Vagina (tissue), 2 donors: ENCODE data around the gene KCNN3. TPM values are rescaled to one million over a fixed set of nuclear protein-coding genes. Genes with fewer than 3 reads are reported as not detected.

Experiments
- DNase-seq, 2 donors: peaks; one replicate each; pipeline ENCODE4 v3.0.0-alpha.2; 2017; ENCODE audit errors: extremely low spot score in 2 of 2
- H3K27ac ChIP-seq: fragments of 200-600 bp; sonication (generic); one replicate; pipeline ENCODE4 v1.5.1; 2019
- H3K27me3 ChIP-seq: fragments of 200-600 bp; sonication (generic); one replicate; pipeline ENCODE4 v1.5.1; 2019
- H3K36me3 ChIP-seq, 2 donors: fragments of 200-600 bp; sonication (generic); one replicate each; pipeline ENCODE4 v1.5.1; 2017 to 2019
- H3K4me1 ChIP-seq: fragments of 200-600 bp; sonication (generic); one replicate; pipeline ENCODE4 v1.5.1; 2019
- H3K4me3 ChIP-seq, 2 donors: fragments of 200-600 bp; sonication (generic); 1 replicate in 1 of 2; 2 replicates in 1 of 2; pipeline ENCODE4 v1.5.1; 2016 to 2019
- H3K9me3 ChIP-seq: fragments of 200-600 bp; sonication (generic); one replicate; pipeline ENCODE4 v1.5.1; 2019
- POLR2A ChIP-seq, 2 donors: fragments of 450-650 bp; IDR thresholded peaks; one replicate each; pipeline ENCODE4 v1.6.1; 2017; ENCODE audit warnings: antibody characterized with exemption in 2 of 2, mild to moderate bottlenecking in 2 of 2, moderate library complexity in 2 of 2
- POLR2AphosphoS5 ChIP-seq, 2 donors: sonication (generic); formaldehyde crosslinking; IDR thresholded peaks; one replicate each; pipeline ENCODE4 v1.9.0; 2017; ENCODE audit warnings: antibody characterized with exemption in 2 of 2, mild to moderate bottlenecking in 2 of 2, low read depth in 1 of 2; ENCODE audit not compliant: insufficient read depth in 1 of 2
- intact Hi-C: fragments of 100-400 bp; cut with DNase I; formaldehyde crosslinking; loops from one replicate; pipeline ENCODE4 v1.15.1; 2023
- total RNA-seq: library from RNA; depleted of rRNA; stranded (reverse); fragments of >200 nt; gene quantifications from one replicate; pipeline ENCODE4 v1.2.3, GENCODE V29; 2016
- TF ChIP-seq, protein P1 (sequence below), 3 experiments: fragments of 450-650 bp in 2 of 3; fragments of 200-600 bp in 1 of 3; sonication (generic) in 1 of 3; IDR thresholded peaks; one replicate each; pipeline ENCODE4 v1.5.1; 2017 to 2019; ENCODE audit warnings: antibody characterized with exemption in 3 of 3, mild to moderate bottlenecking in 2 of 3, moderate library complexity in 2 of 3

Gene KCNN3
- total RNA-seq, result 7.4 TPM

DNA sequence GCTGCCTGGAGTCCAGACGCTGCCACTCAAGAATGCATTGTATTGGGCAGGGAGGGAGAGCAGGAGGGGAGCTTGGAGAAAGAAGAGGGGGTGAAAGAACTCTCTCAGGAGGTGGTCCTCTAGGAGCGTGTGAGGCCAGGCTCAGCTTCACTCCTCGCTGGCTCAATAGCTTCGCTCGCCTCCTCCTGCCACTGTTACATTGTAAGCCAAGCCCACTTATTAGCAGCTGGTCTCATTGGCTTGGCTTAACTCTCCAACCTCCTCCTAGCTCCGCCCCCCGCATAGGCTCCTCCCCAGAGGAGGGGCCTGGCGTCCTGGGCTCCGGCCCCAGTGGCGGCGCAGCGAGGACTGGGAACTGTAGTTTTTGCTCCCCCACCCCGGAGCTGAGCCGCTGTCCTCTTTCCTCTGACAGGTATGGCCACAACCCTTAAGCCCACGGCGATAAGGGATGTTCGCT lies at the start of gene KCNN3:
KCNN3 (minus strand) TSS at position 167 of the 457 bp plus-strand sequence. CDS start 317 bp downstream, outside the sequence.
- no peaks in the 10 kb centered on the region for H3K36me3 ChIP-seq
- H3K27ac ChIP-seq, result peak within 1 kb of the TSS; percentile 50
- H3K27me3 ChIP-seq, result no peaks in the 10 kb centered on the region
- TF ChIP-seq POLR2AphosphoS5 (IDR thresholded peaks at IDR 0.05; ENCODE audit: insufficient read depth in 1 of 2, low read depth in 1 of 2) (peak; percentile 62 to 79), POLR2A (IDR thresholded peaks at IDR 0.05) (peak in 1 of 2 donors; percentile 27)
- TF ChIP-seq, protein P1, sequence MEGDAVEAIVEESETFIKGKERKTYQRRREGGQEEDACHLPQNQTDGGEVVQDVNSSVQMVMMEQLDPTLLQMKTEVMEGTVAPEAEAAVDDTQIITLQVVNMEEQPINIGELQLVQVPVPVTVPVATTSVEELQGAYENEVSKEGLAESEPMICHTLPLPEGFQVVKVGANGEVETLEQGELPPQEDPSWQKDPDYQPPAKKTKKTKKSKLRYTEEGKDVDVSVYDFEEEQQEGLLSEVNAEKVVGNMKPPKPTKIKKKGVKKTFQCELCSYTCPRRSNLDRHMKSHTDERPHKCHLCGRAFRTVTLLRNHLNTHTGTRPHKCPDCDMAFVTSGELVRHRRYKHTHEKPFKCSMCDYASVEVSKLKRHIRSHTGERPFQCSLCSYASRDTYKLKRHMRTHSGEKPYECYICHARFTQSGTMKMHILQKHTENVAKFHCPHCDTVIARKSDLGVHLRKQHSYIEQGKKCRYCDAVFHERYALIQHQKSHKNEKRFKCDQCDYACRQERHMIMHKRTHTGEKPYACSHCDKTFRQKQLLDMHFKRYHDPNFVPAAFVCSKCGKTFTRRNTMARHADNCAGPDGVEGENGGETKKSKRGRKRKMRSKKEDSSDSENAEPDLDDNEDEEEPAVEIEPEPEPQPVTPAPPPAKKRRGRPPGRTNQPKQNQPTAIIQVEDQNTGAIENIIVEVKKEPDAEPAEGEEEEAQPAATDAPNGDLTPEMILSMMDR (IDR thresholded peaks at IDR 0.05), result no peak
- peak within 1 kb of the TSS; percentile 41 for H3K4me3 ChIP-seq
- peak in 1 of 2 donors; percentile 94 for DNase-seq
- H3K9me3 ChIP-seq, result no peaks in the 10 kb centered on the region
- H3K4me1 ChIP-seq, result peaks cover 34% of the 10 kb centered on the region
- intact Hi-C loops, result loop anchor here (10.0 kb wide), 1 partner anchor 175 kb away; no protein-coding TSS in a partner anchor

DNA sequence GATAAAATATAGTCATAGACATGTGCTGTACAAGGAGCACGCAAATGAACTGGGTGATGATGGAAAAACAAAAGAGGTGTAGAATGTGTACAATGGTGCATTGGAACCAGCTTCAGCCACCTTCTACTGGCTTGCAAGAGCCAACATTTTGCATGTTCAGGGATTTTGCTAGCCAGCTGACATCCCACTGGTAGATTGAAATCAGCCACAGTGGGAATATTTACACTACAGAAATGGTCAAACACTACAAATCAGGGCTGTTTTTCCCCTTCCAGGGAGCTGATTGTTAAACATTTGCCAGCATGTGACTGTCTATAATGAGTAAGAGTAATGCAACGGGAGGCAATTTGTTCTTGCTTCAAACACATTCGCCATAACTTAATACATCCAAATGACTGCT lies 43.2 kb upstream of the KCNN3 start:
- intact Hi-C loops, result no loop called here
- TF ChIP-seq, protein P1 (IDR thresholded peaks at IDR 0.05), result no peak
- TF ChIP-seq POLR2AphosphoS5 (IDR thresholded peaks at IDR 0.05; ENCODE audit: insufficient read depth in 1 of 2, low read depth in 1 of 2) (no peak), POLR2A (IDR thresholded peaks at IDR 0.05) (no peak)

DNA sequence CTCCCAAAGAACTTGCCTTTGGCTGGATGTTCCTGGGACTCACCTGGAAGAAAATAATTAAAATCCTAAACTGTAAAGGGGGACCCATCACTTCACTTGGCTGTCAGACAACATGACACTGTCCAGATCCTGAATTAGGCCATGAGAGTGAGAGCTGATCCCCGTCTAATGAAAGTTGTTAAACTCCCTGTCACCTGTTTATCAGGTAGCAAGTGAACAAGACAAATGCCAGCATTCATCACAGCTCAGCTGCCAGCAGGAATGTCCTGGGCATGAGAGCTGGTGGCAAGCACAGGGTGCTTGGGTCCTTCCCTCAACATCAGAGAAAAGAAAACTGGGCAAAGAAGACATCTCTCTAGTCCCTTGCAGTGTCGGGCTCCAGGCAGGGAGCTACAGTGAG lies 42.7 kb upstream of the KCNN3 start:
- Histone ChIP-seq H3K27ac (no peak overlapping the region), H3K4me3 (no peak overlapping the region), H3K27me3 (no peaks in the 10 kb centered on the region), H3K36me3 (no peaks in the 10 kb centered on the region), H3K4me1 (peaks cover 14% of the 10 kb centered on the region), H3K9me3 (no peaks in the 10 kb centered on the region)
- intact Hi-C loops, result no loop called here
- DNase-seq, result no peak
- TF ChIP-seq POLR2A (IDR thresholded peaks at IDR 0.05), result no peak
- TF ChIP-seq, protein P1 (IDR thresholded peaks at IDR 0.05), result no peak
- TF ChIP-seq POLR2AphosphoS5 (IDR thresholded peaks at IDR 0.05; ENCODE audit: insufficient read depth in 1 of 2, low read depth in 1 of 2), result no peak

More for the DNA sequence above, 43.2 kb upstream of the KCNN3 start:
- H3K4me1 ChIP-seq, result peaks cover 14% of the 10 kb centered on the region
- no peaks in the 10 kb centered on the region for H3K36me3 ChIP-seq
- no peak overlapping the region for H3K27ac ChIP-seq
- no peak overlapping the region for H3K4me3 ChIP-seq
- H3K27me3 ChIP-seq, result no peaks in the 10 kb centered on the region
- no peak for DNase-seq
- H3K9me3 ChIP-seq, result no peaks in the 10 kb centered on the region

DNA sequence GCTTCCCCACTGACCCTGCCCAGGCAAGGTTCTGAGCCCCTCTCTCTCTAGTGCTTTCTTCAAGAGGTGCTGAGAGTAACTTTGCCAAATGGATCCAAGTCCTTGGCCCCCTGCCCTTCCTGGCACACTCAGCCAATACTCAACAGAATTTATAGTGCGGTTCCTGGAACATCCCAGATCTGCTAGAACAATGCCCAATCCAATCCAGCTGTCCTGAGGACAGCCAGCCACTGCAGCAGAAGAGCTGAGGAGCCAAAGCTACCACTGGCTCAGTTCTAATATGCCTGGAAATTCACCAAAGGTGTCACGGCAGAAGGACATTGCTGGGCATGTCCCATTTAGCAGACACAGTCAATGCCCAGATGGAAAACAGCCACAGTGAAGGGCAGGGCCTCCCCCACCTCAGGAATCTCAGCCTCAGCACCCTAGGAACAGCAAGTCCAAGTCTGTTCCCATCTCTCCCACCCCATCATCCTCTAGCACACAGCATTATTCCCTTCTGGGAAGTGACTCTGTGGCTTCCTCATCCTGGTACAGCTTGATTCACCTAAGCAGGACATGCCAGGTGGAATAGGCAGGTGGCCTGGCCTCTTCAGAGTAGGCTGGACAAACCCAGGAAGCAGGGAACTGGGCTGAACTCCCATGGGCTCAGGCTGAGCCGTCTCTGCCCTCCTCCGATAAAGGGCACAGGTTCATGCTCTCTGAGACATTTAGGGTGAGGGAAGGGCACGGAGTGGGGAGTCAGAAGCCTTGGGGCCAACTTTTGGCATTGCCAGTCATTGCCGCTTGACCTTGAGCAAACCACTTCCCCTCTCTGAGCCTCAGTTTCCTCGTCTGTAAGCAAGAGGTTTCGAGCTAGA lies 41.8 kb upstream of the KCNN3 start:
- Histone ChIP-seq H3K27ac (no peak overlapping the region), H3K9me3 (no peaks in the 10 kb centered on the region), H3K27me3 (no peaks in the 10 kb centered on the region), H3K4me3 (no peak overlapping the region), H3K4me1 (peaks cover 14% of the 10 kb centered on the region), H3K36me3 (no peaks in the 10 kb centered on the region)
- DNase-seq, result no peak
- TF ChIP-seq POLR2A (IDR thresholded peaks at IDR 0.05), result no peak
- TF ChIP-seq, protein P1 (IDR thresholded peaks at IDR 0.05), result no peak
- TF ChIP-seq POLR2AphosphoS5 (IDR thresholded peaks at IDR 0.05; ENCODE audit: insufficient read depth in 1 of 2, low read depth in 1 of 2), result no peak
- intact Hi-C loops, result no loop called here

DNA sequence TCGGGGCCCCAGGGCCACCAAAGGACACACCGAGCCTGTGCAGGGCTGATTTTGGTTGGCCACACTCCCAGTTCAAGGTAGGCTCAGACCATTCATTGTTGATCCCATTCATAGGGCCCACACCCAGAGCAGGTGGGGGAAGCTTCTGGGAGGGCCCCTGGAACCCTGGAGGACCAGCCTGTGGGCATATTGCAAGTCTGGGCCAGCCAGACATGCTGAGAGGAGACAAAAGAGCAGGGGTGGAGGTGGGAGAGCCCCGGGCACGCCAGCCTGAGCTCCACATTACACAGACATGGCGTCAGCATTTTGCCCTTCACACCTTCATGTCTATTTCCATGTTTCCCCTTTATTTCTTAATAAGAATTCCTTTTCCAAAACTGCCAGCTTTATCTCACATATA lies 40.8 kb upstream of the KCNN3 start:
- no peak overlapping the region for H3K4me3 ChIP-seq
- H3K27me3 ChIP-seq, result no peaks in the 10 kb centered on the region
- TF ChIP-seq POLR2AphosphoS5 (IDR thresholded peaks at IDR 0.05; ENCODE audit: insufficient read depth in 1 of 2, low read depth in 1 of 2) (peak in 1 of 2 donors; percentile 14), POLR2A (IDR thresholded peaks at IDR 0.05) (no peak)
- H3K27ac ChIP-seq, result no peak overlapping the region
- no peaks in the 10 kb centered on the region for H3K9me3 ChIP-seq
- no peaks in the 10 kb centered on the region for H3K36me3 ChIP-seq
- peaks cover 14% of the 10 kb centered on the region for H3K4me1 ChIP-seq
- intact Hi-C loops, result no loop called here
- no peak for DNase-seq
